Measurements from ENCODE around the gene CCDC34.

The CCDC34 gene

DNA sequence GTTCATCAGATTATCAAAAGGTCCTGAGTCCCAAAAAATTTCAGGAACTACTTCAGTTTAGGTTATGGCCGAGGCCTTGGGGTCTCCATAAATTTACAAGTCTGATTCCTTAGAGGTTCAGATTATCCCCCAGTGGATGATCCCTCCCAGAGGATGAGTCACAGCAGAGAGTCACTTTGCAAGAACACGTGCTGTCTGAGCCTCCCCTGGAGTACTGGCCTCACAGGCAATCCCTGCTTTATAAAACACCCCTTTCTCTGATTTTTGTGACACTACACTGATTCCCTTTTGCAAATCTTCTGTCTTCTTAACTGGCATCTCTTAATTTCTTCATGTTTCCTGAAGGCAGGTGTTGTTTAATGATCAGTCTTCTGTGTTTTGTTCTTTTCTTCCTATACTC lies 45.3 kb downstream of the CCDC34 start:
- no peaks in the 10 kb centered on the region for H3K9me2 ChIP-seq (ENCODE audit: low read depth, low read length)
- H3K4me3 ChIP-seq (ENCODE audit: low read depth, low read length, poor library complexity, severe bottlenecking) = no peak overlapping the region
- H3K4me1 ChIP-seq (ENCODE audit: insufficient read depth, low read length, severe bottlenecking) = no peaks in the 10 kb centered on the region
- no peak for TF ChIP-seq EZH2 (IDR thresholded peaks at IDR 0.05; ENCODE audit: borderline replicate concordance, low read length)
- TF ChIP-seq, protein P1, sequence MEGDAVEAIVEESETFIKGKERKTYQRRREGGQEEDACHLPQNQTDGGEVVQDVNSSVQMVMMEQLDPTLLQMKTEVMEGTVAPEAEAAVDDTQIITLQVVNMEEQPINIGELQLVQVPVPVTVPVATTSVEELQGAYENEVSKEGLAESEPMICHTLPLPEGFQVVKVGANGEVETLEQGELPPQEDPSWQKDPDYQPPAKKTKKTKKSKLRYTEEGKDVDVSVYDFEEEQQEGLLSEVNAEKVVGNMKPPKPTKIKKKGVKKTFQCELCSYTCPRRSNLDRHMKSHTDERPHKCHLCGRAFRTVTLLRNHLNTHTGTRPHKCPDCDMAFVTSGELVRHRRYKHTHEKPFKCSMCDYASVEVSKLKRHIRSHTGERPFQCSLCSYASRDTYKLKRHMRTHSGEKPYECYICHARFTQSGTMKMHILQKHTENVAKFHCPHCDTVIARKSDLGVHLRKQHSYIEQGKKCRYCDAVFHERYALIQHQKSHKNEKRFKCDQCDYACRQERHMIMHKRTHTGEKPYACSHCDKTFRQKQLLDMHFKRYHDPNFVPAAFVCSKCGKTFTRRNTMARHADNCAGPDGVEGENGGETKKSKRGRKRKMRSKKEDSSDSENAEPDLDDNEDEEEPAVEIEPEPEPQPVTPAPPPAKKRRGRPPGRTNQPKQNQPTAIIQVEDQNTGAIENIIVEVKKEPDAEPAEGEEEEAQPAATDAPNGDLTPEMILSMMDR (IDR thresholded peaks at IDR 0.05; ENCODE audit: low read length) = no peak
- no peaks in the 10 kb centered on the region for H4K20me1 ChIP-seq (ENCODE audit: insufficient read depth, low read length)
- no peak overlapping the region for H3K9ac ChIP-seq (ENCODE audit: low read length)
- H3K9me3 ChIP-seq (ENCODE audit: low read length) = no peaks in the 10 kb centered on the region
- no peak overlapping the region for H2AFZ ChIP-seq (ENCODE audit: low read length)
- H3K27ac ChIP-seq (ENCODE audit: low read depth, low read length, poor library complexity, severe bottlenecking) = no peak overlapping the region
- H3F3A ChIP-seq (ENCODE audit: insufficient read depth, low read length) = no peaks in the 10 kb centered on the region
- H3K36me3 ChIP-seq (ENCODE audit: insufficient read depth, low read length) = no peaks in the 10 kb centered on the region
- no peaks in the 10 kb centered on the region for H3K79me2 ChIP-seq (ENCODE audit: insufficient read depth, low read length)
- H3K27me3 ChIP-seq (ENCODE audit: insufficient read depth, low read length) = no peaks in the 10 kb centered on the region; the same call in 1 of the 2 replicates
- no peak overlapping the region for H3K4me2 ChIP-seq (ENCODE audit: low read length)

DNA sequence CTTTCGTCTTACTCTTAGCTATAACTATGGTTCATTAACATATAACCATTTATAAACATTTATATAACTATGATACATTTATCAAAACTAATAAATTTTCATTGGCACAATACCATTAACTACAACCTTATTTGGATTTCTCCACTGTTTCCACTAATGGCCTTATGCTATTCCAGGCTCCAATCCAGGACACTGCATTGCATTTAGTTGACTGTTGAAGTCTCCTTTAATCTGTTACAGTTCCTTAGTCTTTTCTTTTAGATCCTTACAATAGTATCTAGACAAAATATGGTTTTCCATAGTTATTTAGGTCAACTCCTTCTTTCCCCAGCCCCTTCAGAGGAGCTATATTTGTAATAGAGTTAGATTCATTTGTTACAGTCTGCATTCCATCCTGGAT lies 47.2 kb downstream of the CCDC34 start:
- no peak overlapping the region for H3K4me3 ChIP-seq (ENCODE audit: low read depth, low read length, poor library complexity, severe bottlenecking)
- no peak overlapping the region for H3K9ac ChIP-seq (ENCODE audit: low read length)
- H3K79me2 ChIP-seq (ENCODE audit: insufficient read depth, low read length) = no peaks in the 10 kb centered on the region
- H3K9me3 ChIP-seq (ENCODE audit: low read length) = no peaks in the 10 kb centered on the region
- H3K27me3 ChIP-seq (ENCODE audit: insufficient read depth, low read length) = no peaks in the 10 kb centered on the region; the same call in 1 of the 2 replicates
- no peaks in the 10 kb centered on the region for H3K36me3 ChIP-seq (ENCODE audit: insufficient read depth, low read length)
- H3K9me2 ChIP-seq (ENCODE audit: low read depth, low read length) = no peaks in the 10 kb centered on the region
- no peak overlapping the region for H3K27ac ChIP-seq (ENCODE audit: low read depth, low read length, poor library complexity, severe bottlenecking)
- no peaks in the 10 kb centered on the region for H4K20me1 ChIP-seq (ENCODE audit: insufficient read depth, low read length)
- H3K4me1 ChIP-seq (ENCODE audit: insufficient read depth, low read length, severe bottlenecking) = no peaks in the 10 kb centered on the region
- TF ChIP-seq, protein P1 (IDR thresholded peaks at IDR 0.05; ENCODE audit: low read length) = no peak
- no peak for TF ChIP-seq EZH2 (IDR thresholded peaks at IDR 0.05; ENCODE audit: borderline replicate concordance, low read length)
- no peak overlapping the region for H3K4me2 ChIP-seq (ENCODE audit: low read length)
- no peak overlapping the region for H2AFZ ChIP-seq (ENCODE audit: low read length)
- H3F3A ChIP-seq (ENCODE audit: insufficient read depth, low read length) = no peaks in the 10 kb centered on the region

DNA sequence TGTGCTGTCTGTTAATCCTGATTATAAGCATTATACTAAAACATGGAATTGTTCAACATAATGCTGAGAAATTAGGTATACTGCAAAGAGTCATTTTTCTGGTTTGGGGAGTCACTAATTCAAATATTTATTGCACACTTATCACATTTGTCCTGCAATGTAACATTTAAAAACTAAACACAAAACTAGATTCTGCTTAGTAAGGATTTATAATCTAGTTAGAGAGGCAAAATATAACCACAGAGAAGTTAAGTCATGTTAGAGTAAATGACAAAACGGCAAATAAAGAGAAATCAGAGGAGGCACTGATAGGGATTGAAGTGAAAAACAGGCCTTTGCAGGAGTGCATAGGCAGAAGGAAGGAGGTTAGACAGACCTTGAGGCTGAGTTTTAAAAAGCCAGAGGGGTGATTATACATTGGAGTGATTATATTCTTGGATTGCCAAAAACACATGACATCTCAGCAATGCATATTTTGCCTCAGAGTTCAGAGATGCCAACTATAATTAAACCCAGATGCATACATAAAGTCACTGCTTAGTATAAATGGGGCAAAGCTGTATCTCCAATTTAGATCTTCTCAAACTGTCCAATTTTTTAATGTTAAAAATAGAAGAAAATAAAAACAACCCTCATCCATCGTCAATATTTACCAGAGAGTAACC lies 49.7 kb downstream of the CCDC34 start:
- no peak overlapping the region for H3K27ac ChIP-seq (ENCODE audit: low read depth, low read length, poor library complexity, severe bottlenecking)
- H3K27me3 ChIP-seq (ENCODE audit: insufficient read depth, low read length) = no peaks in the 10 kb centered on the region
- no peaks in the 10 kb centered on the region for H4K20me1 ChIP-seq (ENCODE audit: insufficient read depth, low read length)
- H2AFZ ChIP-seq (ENCODE audit: low read length) = no peak overlapping the region
- H3K4me3 ChIP-seq (ENCODE audit: low read depth, low read length, poor library complexity, severe bottlenecking) = no peak overlapping the region
- H3K4me1 ChIP-seq (ENCODE audit: insufficient read depth, low read length, severe bottlenecking) = no peaks in the 10 kb centered on the region
- no peaks in the 10 kb centered on the region for H3K9me2 ChIP-seq (ENCODE audit: low read depth, low read length)
- no peaks in the 10 kb centered on the region for H3K9me3 ChIP-seq (ENCODE audit: low read length)
- H3K36me3 ChIP-seq (ENCODE audit: insufficient read depth, low read length) = no peaks in the 10 kb centered on the region
- no peak overlapping the region for H3K4me2 ChIP-seq (ENCODE audit: low read length)
- TF ChIP-seq EZH2 (IDR thresholded peaks at IDR 0.05; ENCODE audit: borderline replicate concordance, low read length) = no peak
- TF ChIP-seq, protein P1 (IDR thresholded peaks at IDR 0.05; ENCODE audit: low read length) = no peak
- no peak overlapping the region for H3K9ac ChIP-seq (ENCODE audit: low read length)
- H3K79me2 ChIP-seq (ENCODE audit: insufficient read depth, low read length) = no peaks in the 10 kb centered on the region
- H3F3A ChIP-seq (ENCODE audit: insufficient read depth, low read length) = no peaks in the 10 kb centered on the region

All from OCI-LY1 (cell line).